Renal cortex interstitium (tissue), 3 donors: Measurements from ENCODE around the gene CCDC191. TPM values are rescaled to one million over a fixed set of nuclear protein-coding genes. Genes with fewer than 3 reads are reported as not detected.

ENCODE experiments used
- polyA plus RNA-seq, 3 donors: library from polyadenylated mRNA; unstranded; fragments of 120-200 nt; gene quantifications; one replicate each; pipeline ENCODE4 v1.2.1, GENCODE V29; 2013; ENCODE audit not compliant: insufficient read length in 3 of 3

The CCDC191 gene
- polyA plus RNA-seq, 3 donors: 13.6 to 29.4 (median 18.2) TPM

Other genes starting within 250 kb of the CCDC191 start
- 10 to 100 TPM; 18.8 to 30.6 (median 27.4) TPM for gene GRAMD1C, start 217.7 kb downstream of the CCDC191 start, polyA plus RNA-seq
- gene ZDHHC23, start 108.5 kb downstream of the CCDC191 start, polyA plus RNA-seq: 10 to 100 TPM in 2 of 3 donors, 1 to 10 TPM in 1; 9.8 to 14.9 (median 11.2) TPM
- 10 to 100 TPM; 25.9 to 35.8 (median 28.9) TPM for gene QTRT2, start 211 bp upstream of the CCDC191 start, polyA plus RNA-seq
- not detected for gene DRD3, start 122.5 kb upstream of the CCDC191 start, polyA plus RNA-seq
- gene ZNF80, start 181.1 kb upstream of the CCDC191 start, polyA plus RNA-seq: under 1 TPM in 1 of 3 donors, not detected in 2; 0.11 TPM
- gene TIGIT, start 237.5 kb upstream of the CCDC191 start, polyA plus RNA-seq: under 1 TPM; 0.09 to 0.20 (median 0.11) TPM